HepG2 (cell line): ENCODE results near the gene LURAP1L.

ENCODE experiments used
- SMC3 ChIP-seq: IDR thresholded peaks from 2 replicates; pipeline ENCODE4 v1.6.1; 2011; ENCODE audit warnings: low read length, improper control_type of control experiment
- TF ChIP-seq, protein P1 (sequence below): sonication (generic); formaldehyde crosslinking; IDR thresholded peaks from 2 replicates; pipeline ENCODE4 v1.5.0; 2020; ENCODE audit warnings: mild to moderate bottlenecking, missing genetic modification reagents, moderate library complexity
- TF ChIP-seq, protein P2 (sequence below): sonication (generic); formaldehyde crosslinking; conservative IDR thresholded peaks from 2 replicates; pipeline ENCODE4 v1.4.0; 2020; ENCODE audit warnings: missing genetic modification reagents

DNA sequence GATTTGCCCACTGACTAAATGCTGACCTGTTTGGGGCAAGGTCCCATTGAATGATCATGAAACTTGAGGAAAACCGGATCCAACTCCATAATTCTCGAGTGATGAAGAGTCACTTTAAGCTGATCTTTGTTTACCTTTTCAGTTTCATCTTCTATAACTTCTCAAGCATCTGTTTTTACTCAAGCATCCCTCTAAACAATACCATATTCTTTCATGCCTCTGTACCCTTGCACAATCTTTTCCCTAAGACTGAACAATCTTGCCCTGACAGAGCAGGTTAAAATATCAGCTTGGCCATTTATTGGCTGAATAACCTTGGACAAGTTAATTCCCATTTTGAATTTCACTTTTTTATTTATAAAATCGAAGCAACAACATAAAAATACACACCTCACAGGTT lies 41.8 kb upstream of the LURAP1L start:
- TF ChIP-seq SMC3, result no peak
- TF ChIP-seq, protein P1, sequence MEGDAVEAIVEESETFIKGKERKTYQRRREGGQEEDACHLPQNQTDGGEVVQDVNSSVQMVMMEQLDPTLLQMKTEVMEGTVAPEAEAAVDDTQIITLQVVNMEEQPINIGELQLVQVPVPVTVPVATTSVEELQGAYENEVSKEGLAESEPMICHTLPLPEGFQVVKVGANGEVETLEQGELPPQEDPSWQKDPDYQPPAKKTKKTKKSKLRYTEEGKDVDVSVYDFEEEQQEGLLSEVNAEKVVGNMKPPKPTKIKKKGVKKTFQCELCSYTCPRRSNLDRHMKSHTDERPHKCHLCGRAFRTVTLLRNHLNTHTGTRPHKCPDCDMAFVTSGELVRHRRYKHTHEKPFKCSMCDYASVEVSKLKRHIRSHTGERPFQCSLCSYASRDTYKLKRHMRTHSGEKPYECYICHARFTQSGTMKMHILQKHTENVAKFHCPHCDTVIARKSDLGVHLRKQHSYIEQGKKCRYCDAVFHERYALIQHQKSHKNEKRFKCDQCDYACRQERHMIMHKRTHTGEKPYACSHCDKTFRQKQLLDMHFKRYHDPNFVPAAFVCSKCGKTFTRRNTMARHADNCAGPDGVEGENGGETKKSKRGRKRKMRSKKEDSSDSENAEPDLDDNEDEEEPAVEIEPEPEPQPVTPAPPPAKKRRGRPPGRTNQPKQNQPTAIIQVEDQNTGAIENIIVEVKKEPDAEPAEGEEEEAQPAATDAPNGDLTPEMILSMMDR (CRISPR knock-in tag), result no peak
- TF ChIP-seq, protein P2, sequence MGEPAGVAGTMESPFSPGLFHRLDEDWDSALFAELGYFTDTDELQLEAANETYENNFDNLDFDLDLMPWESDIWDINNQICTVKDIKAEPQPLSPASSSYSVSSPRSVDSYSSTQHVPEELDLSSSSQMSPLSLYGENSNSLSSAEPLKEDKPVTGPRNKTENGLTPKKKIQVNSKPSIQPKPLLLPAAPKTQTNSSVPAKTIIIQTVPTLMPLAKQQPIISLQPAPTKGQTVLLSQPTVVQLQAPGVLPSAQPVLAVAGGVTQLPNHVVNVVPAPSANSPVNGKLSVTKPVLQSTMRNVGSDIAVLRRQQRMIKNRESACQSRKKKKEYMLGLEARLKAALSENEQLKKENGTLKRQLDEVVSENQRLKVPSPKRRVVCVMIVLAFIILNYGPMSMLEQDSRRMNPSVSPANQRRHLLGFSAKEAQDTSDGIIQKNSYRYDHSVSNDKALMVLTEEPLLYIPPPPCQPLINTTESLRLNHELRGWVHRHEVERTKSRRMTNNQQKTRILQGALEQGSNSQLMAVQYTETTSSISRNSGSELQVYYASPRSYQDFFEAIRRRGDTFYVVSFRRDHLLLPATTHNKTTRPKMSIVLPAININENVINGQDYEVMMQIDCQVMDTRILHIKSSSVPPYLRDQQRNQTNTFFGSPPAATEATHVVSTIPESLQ, result no peak
